ENCODE results near the gene CR2. TPM values are rescaled to one million over a fixed set of nuclear protein-coding genes. Genes with fewer than 3 reads are reported as not detected.

Gene CR2
- total RNA-seq, 6 experiments from 2014 or later: not detected

GRCh38 chr1:207414606-207415108 lies 39.5 kb upstream of the CR2 start:
- no peak for DNase-seq
- TF ChIP-seq CTCF (IDR thresholded peaks at IDR 0.05): no peak
- Mint-ChIP-seq H3K4me1 (ENCODE audit: low read depth) (no peaks in the 10 kb centered on the region), H3K9me3 (no peaks in the 10 kb centered on the region), H3K27me3 (ENCODE audit: insufficient read depth) (peaks cover 21% of the 10 kb centered on the region), H3K36me3 (ENCODE audit: low read depth) (no peaks in the 10 kb centered on the region), H3K4me3 (no peak overlapping the region), H3K27ac (no peak overlapping the region)

- no peak overlapping the region for H3K27ac Mint-ChIP-seq
These were observed 37.1 kb upstream of the CR2 start for GRCh38 chr1:207417076-207417475.

GRCh38 chr1:207418351-207418750 lies 35.8 kb upstream of the CR2 start:
- no peaks in the 10 kb centered on the region; the same call in 1 of the 2 replicates for H3K9me3 Mint-ChIP-seq
- H3K27ac Mint-ChIP-seq: no peak overlapping the region
- peaks cover 18% of the 10 kb centered on the region for H3K27me3 Mint-ChIP-seq (ENCODE audit: insufficient read depth)
- H3K4me3 Mint-ChIP-seq: no peak overlapping the region
- no peaks in the 10 kb centered on the region for H3K36me3 Mint-ChIP-seq (ENCODE audit: low read depth)
- no peak for TF ChIP-seq CTCF (IDR thresholded peaks at IDR 0.05)
- H3K4me1 Mint-ChIP-seq (ENCODE audit: low read depth): no peaks in the 10 kb centered on the region
- DNase-seq: no peak

More at GRCh38 chr1:207417076-207417475, 37.1 kb upstream of the CR2 start:
- Mint-ChIP-seq H3K4me1 (ENCODE audit: low read depth) (no peaks in the 10 kb centered on the region), H3K4me3 (no peak overlapping the region), H3K36me3 (ENCODE audit: low read depth) (no peaks in the 10 kb centered on the region), H3K9me3 (no peaks in the 10 kb centered on the region; the same call in 1 of the 2 replicates), H3K27me3 (ENCODE audit: insufficient read depth) (peaks cover 21% of the 10 kb centered on the region)
- no peak for TF ChIP-seq CTCF (IDR thresholded peaks at IDR 0.05)
- DNase-seq: no peak

GRCh38 chr1:207420109-207420508 lies 34.0 kb upstream of the CR2 start:
- Mint-ChIP-seq H3K4me1 (ENCODE audit: low read depth) (no peaks in the 10 kb centered on the region), H3K36me3 (ENCODE audit: low read depth) (no peaks in the 10 kb centered on the region), H3K27ac (no peak overlapping the region), H3K27me3 (ENCODE audit: insufficient read depth) (peaks cover 11% of the 10 kb centered on the region), H3K4me3 (no peak overlapping the region), H3K9me3 (no peaks in the 10 kb centered on the region; the same call in 1 of the 2 replicates)
- no peak for TF ChIP-seq CTCF (IDR thresholded peaks at IDR 0.05)
- no peak for DNase-seq

GRCh38 chr1:207421078-207421477 lies 33.0 kb upstream of the CR2 start:
- Mint-ChIP-seq H3K36me3 (ENCODE audit: low read depth) (no peaks in the 10 kb centered on the region), H3K4me3 (no peak overlapping the region), H3K9me3 (no peaks in the 10 kb centered on the region; the same call in 1 of the 2 replicates), H3K4me1 (ENCODE audit: low read depth) (no peaks in the 10 kb centered on the region), H3K27ac (no peak overlapping the region), H3K27me3 (ENCODE audit: insufficient read depth) (peaks cover 9% of the 10 kb centered on the region)
- no peak for DNase-seq
- TF ChIP-seq CTCF (IDR thresholded peaks at IDR 0.05): no peak

Measured in HFFc6 (cell line).